Body of pancreas (tissue), 4 donors: ENCODE measurements around the gene SUGCT.

Experiments
- CTCF ChIP-seq, 7 experiments: fragments of 450-650 bp in 4 of 7; fragments of 200-600 bp in 3 of 7; sonication (generic) in 3 of 7; IDR thresholded peaks; one replicate each; pipeline ENCODE4 v1.5.1; 2016 to 2019; ENCODE audit warnings: antibody characterized with exemption in 7 of 7
- POLR2A ChIP-seq, 3 donors: fragments of 450-650 bp; IDR thresholded peaks; one replicate each; pipeline ENCODE4 v1.6.1; 2016; ENCODE audit warnings: antibody characterized with exemption in 3 of 3, mild to moderate bottlenecking in 2 of 3

DNA sequence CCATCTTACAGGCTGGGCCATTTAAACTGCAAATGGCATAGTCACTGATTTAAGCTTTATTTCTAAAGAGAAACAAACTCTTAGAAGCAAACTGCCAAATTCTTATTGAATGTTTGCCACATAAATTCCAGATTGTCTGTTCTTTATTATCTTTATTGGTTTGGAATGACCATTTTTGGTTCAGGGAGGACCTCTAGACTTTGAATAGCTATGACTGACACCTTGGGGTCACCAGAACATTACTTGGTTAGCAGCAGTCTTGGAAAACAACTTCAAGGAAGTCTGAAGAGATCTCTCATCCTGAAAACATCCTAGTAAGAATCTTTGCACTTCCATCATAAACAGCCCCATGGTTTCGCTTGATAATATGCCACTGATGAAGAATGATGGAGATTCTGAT is 197.1 kb downstream of the SUGCT start:
- TF ChIP-seq CTCF (IDR thresholded peaks at IDR 0.05) (no peak), POLR2A (IDR thresholded peaks at IDR 0.05) (no peak)
